Urinary bladder (tissue), 4 donors: ENCODE data around the gene MMP23B. TPM values are rescaled to one million over a fixed set of nuclear protein-coding genes. Genes with fewer than 3 reads are reported as not detected.
"Not testable (repeated sequence)": the region's sequence is repeated elsewhere in the genome, so short reads cannot be mapped to it uniquely, and the experiment has no call there.

Source experiments
- DNase-seq: peaks from one replicate; pipeline ENCODE4 v3.0.0-alpha.2; 2015; ENCODE audit errors: extremely low spot score
- H3K27ac ChIP-seq: one replicate; pipeline ENCODE4 v1.5.1; 2013; ENCODE audit warnings: low read depth, mild to moderate bottlenecking, moderate library complexity
- H3K36me3 ChIP-seq: one replicate; pipeline ENCODE4 v1.6.1; 2013; ENCODE audit warnings: mild to moderate bottlenecking, moderate library complexity; ENCODE audit not compliant: insufficient read depth
- H3K4me1 ChIP-seq: one replicate; pipeline ENCODE4 v1.6.1; 2013; ENCODE audit warnings: mild to moderate bottlenecking, moderate library complexity; ENCODE audit not compliant: insufficient read depth
- H3K4me3 ChIP-seq: one replicate; pipeline ENCODE4 v1.5.1; 2013; ENCODE audit warnings: low read depth, low read length
- WGBS: extraction: QIAGEN DNeasy Blood & Tissue Kit; methylation state at CpG from one replicate; pipeline ENCODE4 v1.1.7; 2013; 5-methylcytosine and 5-hydroxymethylcytosine counted together
- polyA plus RNA-seq: library from polyadenylated mRNA; stranded (reverse); fragments of 200-250 nt; gene quantifications from one replicate; pipeline ENCODE4 v1.2.3, GENCODE V29; 2013
- total RNA-seq: library from RNA; depleted of rRNA; stranded (reverse); fragments of >200 nt; gene quantifications from one replicate; pipeline ENCODE4 v1.2.3, GENCODE V29; 2014
- donor health status: healthy with polysubstance abuse.
- donor health status: healthy.

Gene MMP23B
- total and polyA plus RNA-seq, 2 donors: 35.7 to 45.6 TPM

DNA sequence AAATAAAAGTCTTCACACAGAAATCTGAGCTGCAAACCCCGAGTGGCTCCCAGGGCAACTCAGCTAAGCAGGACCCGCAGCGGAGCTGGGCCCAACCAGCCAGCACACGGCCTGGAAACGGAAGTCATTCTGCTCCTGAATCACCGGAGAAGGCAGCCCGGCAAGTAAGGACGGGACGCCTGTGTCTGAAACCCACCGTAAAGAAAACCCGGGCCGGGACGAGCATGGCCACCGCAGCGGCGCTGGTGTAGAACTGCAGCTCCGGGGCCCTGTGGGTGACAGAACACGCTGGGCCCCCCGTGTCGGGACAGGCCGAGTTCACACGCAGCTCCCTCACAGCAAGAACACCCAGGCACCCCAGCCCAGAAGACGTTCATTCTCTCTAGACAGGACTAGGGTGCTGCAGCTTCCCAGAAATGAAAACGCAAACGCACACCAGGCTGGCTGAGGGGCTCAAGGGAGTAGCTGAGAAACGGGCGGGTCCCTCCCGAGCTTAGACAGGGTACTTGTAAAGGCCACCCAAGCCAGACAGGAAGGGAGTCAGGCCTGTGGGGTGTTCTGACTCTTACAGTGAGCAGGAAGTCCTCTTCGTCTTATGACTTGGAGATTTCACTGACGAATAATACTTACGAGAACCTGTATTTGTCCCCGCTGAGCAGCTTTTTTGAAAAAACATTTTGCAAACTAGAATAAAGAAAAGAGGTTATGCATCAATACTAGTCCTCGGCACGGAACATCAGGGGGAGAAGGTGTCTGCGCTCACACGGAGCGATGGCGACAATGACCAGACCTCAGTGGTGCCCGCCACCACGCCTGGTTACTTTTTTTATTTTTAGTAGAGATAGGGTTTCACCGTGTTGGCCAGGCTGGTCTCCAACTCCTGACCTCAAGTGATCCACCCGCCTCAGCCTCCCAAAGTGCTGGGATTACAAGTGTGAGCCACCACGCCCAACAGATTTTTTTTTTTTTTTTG lies 37.8 kb downstream of the MMP23B start:
- H3K4me1 ChIP-seq: no peaks in the 10 kb centered on the region
- no peak overlapping the region for H3K27ac ChIP-seq
- 93% methylated on average over 43 of the region's 43 CpGs for WGBS
- H3K4me3 ChIP-seq: no peak overlapping the region
- H3K36me3 ChIP-seq: peaks cover 15% of the 10 kb centered on the region
- DNase-seq: no peak

DNA sequence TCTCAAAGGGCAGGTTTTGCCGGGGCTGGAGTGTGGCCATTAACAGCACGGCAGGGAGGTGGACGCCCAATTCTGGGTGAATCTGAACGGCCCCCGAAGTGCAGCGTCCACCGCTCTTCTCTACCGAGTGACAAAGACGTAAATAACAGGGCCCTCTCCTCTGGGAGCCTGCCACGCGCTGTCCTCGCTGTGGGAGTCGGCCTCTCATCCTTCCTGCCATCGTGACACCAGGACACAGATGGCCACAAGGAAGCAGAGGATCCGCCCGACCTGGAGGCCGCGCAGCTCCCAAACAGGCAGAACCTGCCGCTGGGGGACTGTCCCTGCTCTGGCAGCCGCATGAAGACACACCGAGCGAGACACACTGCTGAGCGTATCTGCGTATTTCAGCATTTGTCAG lies 38.9 kb downstream of the MMP23B start:
- no peak overlapping the region for H3K4me3 ChIP-seq
- 94% methylated on average over 24 of the region's 24 CpGs for WGBS
- no peak overlapping the region for H3K27ac ChIP-seq
- no peaks in the 10 kb centered on the region for H3K4me1 ChIP-seq
- no peak for DNase-seq
- peaks cover 13% of the 10 kb centered on the region for H3K36me3 ChIP-seq

DNA sequence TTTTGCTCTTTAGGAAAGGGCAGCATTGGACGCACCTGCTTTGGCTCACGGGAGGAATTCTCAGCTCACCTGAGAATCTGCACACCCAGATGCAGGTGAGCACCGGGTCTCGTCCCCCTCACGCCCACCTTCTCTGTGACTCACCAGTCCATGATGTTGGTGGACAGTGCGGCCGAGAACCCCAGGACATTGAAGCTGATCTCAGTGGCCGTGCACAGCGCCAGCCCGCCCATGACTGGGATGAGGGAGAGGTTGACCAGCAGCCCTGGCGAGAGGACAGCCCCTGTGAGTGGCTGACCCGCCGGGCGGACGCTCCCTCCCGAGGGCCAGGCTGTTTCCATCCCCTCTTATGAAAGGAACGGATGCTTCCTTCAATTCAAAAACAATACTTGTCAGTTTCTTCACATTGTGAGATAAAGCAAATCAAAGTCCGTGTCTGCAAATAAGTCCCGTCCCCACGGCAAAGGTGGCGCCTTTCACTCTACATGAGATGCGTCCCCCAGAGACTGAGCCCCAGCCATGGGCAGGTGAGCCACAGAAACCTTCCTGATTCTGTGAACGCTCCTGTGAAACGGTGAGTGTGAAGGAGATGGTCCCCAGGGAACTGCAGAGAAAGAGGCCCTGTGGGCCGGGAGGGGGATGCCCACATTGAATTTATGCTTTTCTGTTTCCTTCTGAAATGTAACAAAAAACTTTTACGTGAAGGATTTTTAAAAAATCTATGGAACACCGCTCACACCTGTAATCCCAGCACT lies 39.6 kb downstream of the MMP23B start:
- no peak overlapping the region for H3K27ac ChIP-seq
- no peaks in the 10 kb centered on the region for H3K4me1 ChIP-seq
- DNase-seq: no peak
- WGBS: 87% methylated on average over 27 of the region's 27 CpGs
- H3K36me3 ChIP-seq: peaks cover 8% of the 10 kb centered on the region
- H3K4me3 ChIP-seq: no peak overlapping the region

DNA sequence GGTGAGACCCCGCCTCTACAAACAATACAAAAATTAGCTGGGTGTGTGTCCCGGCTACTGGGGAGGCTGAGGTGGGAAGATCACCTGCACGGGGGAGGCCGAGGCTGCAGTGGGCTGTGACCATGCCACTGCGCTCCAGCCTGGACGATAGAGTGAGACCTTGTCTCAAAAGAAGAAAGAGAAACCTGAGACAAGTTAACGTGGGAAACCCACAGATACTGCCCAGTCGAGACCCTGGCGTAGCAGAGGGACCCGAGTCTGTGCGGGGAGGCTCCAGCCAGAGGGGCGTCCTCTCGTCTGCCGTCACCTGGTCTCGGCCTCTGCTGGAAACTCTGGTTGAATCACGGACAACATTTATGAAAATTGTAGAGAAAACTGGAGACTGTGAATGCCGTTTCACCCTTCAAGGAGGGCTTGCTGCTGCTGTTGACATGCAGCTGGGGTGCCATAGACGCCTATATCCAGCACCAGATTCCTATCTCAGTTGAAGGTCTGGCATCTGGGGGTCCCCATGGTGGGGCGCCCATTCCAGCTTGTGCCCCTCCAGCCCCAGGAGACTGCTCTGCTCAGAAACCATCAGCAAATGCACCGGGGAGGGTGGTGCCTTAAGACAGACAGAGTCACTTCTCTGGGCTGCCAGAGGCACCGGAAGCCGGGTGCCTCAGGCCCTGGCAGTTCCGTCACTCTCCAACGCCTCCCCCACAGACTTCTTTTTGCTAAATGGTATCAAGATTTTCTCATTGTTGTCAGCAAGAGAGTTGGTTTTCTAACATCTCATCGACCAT lies 40.4 kb downstream of the MMP23B start:
- Histone ChIP-seq H3K4me1 (no peaks in the 10 kb centered on the region), H3K4me3 (no peak overlapping the region), H3K36me3 (peaks cover 7% of the 10 kb centered on the region), H3K27ac (no peak overlapping the region)
- DNase-seq: no peak
- WGBS: 95% methylated on average over 25 of the region's 25 CpGs

DNA sequence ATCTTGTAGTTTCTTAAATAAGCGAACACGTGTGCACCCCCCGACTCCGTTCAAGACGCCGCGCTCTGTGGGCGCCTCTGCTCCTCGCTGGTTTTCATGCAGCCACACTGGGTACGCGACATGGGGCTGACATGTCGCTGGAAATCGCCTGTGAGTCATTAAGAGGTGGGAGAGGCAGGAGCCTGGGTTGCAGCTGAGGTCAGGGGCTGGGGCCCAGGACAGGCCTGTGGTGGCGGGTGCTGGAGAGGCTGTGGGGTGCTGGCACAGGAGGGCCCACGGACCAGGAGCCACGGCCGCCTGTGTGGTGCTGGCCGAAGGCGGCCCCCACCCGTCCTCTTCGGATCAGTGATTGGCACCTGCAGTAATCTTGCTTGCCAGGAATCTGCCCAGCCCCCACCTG lies 42.8 kb downstream of the MMP23B start:
- not testable (repeated sequence) for H3K36me3 ChIP-seq, DNase-seq, H3K4me3 ChIP-seq, H3K27ac ChIP-seq, H3K4me1 ChIP-seq
- WGBS: 80% methylated on average over 20 of the region's 21 CpGs

DNA sequence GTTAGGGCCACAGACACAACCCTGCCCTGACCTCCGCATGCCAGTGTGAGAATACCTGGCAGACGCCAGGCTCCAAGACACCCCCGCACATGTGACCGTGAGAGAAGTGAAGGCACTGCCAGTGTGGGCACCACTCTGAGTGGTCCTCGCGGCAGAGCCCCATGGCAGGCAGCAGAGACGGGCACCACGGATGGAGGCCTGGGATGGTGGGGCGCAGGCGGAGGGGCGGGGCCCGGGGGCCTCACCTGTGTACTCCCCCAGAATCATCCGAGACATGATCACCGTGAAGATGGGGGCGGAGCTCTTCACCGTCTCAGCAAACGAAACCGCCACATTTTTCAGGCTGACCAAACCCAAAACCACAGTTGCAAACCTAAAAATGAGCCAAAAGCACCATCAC lies 43.2 kb downstream of the MMP23B start:
- not testable (repeated sequence) for H3K27ac ChIP-seq, H3K4me3 ChIP-seq, DNase-seq, H3K4me1 ChIP-seq, H3K36me3 ChIP-seq
- 96% methylated on average over 15 of the region's 18 CpGs for WGBS

DNA sequence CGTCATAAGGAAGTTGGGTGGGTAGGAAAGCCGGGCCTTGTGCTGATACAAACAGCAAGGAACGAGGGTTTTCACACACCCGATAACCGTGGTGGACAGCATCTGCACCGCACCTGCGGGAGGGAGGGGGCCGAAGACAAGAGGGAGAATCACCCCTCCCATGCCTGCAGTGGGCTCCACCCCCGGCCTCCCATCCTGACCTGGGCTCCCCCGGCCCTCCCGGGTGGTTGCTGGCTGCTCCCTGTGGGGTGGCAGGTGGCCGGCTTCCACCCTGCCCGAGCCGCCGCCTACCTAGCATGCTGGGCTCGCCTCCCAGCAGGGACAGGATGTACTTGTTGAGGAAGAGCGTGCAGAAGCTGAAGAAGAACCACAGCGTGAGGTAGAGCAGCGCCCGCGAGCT lies 44.1 kb downstream of the MMP23B start:
- DNase-seq, H3K4me3 ChIP-seq: not testable (repeated sequence)
- WGBS: 75% methylated on average over 6 of the region's 21 CpGs

DNA sequence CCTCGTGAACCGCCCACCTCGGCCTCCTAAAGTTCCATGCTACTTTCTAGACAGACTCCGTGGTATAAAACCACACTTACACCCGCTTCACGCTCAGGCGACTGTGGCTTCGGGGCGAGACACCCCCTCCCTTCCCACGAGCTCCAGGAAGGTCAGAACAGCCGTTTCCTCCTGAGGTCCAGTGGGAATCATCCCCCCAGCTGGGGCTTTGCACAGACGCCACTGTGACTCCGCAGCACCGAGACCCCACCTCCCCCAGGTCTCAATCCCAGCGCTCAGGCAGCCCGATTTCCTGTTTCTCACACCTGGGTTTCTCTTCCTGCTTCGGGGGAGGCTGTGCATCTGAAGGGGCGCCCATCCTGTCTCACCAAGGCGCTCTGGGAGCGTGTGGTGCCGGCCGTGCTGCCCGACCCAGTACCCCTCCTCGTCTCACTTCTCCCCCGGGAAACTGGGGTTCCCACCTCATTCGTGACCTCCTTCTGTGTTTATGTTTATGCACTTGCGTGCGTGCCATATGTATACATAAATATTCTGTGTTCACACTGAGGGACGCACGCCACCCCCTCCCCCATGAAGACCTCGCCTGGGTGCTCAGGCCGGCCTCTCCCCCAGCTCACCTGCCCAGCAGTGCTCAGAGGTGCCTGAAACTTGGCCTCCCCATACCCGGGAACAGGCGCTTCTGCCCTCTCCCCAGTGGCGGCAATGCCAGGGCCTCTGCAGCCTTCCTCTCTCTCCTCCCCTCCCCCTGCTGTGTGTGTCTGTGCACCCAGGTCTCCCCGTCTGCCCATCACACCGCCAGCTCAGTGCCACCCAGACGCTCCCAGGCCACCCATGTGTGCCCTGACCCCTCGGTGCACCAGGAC lies 46.0 kb downstream of the MMP23B start:
- 82% methylated on average over 39 of the region's 39 CpGs for WGBS
- Histone ChIP-seq H3K27ac (no peak overlapping the region), H3K36me3 (no peaks in the 10 kb centered on the region)

More for the DNA sequence above, 44.1 kb downstream of the MMP23B start:
- H3K27ac ChIP-seq, H3K4me1 ChIP-seq, H3K36me3 ChIP-seq: not testable (repeated sequence)

DNA sequence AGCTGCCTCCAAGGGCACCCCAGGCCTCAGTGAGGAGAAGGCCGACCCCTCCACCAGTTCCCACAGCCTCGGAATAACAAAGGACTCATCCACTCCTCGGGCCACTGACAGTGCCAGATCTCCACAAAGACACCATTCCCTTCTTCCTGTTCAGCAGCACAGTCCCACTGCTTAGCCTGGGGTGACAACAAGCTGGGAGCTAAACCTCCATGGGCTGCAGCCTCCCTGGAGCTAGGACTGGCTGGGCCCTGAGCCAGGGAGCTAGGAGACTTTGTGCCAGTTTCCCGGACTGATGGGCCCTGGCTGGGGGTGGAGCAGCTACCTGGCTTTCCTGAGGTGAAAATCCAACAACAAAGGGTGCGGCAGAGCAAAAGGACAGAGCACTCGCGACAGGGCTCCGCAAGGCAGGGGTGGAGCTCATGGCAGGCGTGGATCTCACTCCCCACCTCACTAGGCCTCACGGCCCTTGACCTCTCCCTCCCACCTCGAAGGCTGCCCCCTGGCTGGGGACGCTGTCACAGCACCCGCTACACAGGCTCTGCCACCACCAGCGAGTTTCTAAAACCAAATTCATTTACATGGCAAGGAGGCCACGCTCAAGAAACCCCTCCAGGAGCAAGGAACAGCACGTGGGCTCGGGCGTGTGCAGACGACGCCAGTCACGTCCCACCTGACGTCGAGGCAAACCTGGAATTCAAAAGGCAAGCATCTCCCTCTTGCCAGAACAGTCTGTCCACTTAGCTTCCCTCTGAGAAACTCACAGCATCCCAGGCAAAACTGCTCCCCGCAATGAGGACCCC lies 46.8 kb downstream of the MMP23B start:
- no peak for DNase-seq
- Histone ChIP-seq H3K27ac (no peak overlapping the region), H3K4me1 (no peaks in the 10 kb centered on the region), H3K36me3 (no peaks in the 10 kb centered on the region), H3K4me3 (no peak overlapping the region)
- WGBS: 72% methylated on average over 24 of the region's 24 CpGs

More for the DNA sequence above, 46.0 kb downstream of the MMP23B start:
- Histone ChIP-seq H3K4me3 (no peak overlapping the region), H3K4me1 (no peaks in the 10 kb centered on the region)
- DNase-seq: no peak

DNA sequence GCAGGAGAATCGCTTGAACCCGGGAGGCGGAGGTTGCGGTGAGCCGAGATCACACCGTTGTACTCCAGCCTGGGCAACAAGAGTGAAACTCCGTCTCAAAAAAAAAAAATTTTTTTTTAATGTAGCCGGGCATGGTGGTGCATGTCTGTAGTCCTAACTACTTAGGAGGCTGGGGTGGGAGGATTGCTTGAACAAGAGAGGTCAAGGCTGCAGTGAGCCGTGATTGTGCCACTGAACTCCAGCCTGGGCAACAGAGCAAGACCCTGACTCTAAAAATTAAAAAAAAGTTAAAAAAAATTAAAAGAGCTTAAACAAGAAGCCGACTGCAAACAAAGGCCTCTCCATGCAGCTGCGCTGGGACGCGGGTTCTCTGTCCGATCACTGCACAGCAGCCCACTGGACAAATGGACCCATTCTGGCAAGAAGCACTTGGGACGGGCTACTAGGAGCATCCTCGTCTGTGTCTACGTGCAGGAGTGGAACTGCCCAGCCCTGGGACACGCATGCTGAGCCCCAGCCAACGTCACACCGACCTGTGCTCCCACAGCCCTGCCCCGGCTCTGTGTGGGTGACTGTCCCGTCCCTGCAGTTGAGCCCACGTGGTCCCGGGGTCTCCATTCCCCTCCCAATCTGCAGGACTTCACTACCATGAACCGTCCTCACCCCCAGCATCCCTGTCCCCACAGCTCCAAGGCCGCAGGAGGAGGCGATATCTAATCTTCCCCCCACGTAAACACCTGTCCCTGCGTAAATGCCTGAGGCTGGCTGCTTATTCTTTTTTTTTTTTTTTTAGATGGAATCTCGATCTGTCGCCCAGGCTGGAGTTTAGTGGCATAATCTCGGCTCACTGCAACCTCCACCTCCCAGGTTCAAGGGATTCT lies 48.3 kb downstream of the MMP23B start:
- no peak overlapping the region for H3K4me3 ChIP-seq
- H3K27ac ChIP-seq: no peak overlapping the region
- WGBS: 91% methylated on average over 32 of the region's 32 CpGs
- no peaks in the 10 kb centered on the region for H3K36me3 ChIP-seq
- DNase-seq: no peak
- no peaks in the 10 kb centered on the region for H3K4me1 ChIP-seq

DNA sequence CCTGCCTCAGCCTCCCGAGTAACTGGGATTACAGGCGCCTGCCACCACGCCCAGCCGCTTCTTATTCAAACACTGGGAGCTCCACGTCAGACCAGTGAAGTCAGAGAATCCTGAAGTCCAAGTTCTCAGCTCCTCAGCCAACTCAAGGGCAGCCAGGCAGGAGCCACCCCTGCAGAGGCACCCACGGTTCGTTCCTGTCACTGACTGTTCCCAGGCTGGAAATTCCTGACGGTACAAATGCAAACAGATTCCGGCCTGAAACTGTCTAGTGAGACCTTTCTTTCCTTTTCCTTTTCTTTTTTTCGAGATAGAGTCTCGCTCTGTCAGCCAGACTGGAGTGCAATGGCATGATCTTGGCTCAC lies 48.9 kb downstream of the MMP23B start:
- Histone ChIP-seq H3K4me1 (no peaks in the 10 kb centered on the region), H3K4me3 (no peak overlapping the region), H3K27ac (no peak overlapping the region), H3K36me3 (no peaks in the 10 kb centered on the region)
- no peak for DNase-seq
- WGBS: 74% methylated on average over 11 of the region's 11 CpGs
